ENCODE results near the gene UNC45A. TPM values are rescaled to one million over a fixed set of nuclear protein-coding genes. Genes with fewer than 3 reads are reported as not detected.

The UNC45A gene
- total and polyA plus RNA-seq, 2 of the 4 experiments (the other 2 are of a cell fraction): 68.9 to 100 TPM

DNA sequence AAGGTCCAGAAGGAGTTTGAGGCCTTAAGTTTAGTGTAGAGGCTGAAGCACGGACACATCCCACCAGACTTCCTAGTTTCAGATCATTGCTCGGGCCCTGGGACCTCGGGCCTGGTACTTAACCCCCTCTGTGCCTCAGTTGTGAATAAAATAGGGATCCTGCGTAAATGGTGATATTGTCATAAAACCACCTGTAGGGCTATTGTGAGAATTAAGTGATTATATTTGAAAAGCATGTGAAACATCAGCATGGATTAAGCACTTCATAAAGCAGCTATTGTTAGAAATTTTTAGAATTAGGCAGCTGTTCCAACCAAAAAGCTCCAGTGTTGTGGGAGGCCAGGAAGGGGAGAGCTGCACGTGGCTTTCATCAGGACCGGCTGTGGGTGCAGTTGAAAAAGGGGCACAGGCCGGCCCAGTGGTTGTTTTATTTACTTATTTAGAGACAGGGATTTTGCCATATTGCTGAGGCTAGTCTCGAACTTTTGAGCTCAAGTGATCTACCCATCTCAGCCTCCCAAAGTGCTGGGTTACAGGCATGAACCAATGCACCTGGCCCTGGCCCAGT is 24.0 kb downstream of the UNC45A start:
- Histone ChIP-seq H2AK5ac (ENCODE audit: low read depth, low read length) (no peak overlapping the region), H4K8ac (ENCODE audit: low read depth in 2 of 2, low read length in 2 of 2) (no peak overlapping the region), H3K9me1 (ENCODE audit: insufficient read depth, low read length) (no peaks in the 10 kb centered on the region), H2AFZ (replicated peaks; ENCODE audit: low read length, poor library complexity) (no peak overlapping the region), H3K14ac (replicated peaks; ENCODE audit: low read depth, low read length) (no peak overlapping the region), H4K5ac (ENCODE audit: low read depth, low read length) (no peak overlapping the region), H3K18ac (ENCODE audit: low read depth, low read length) (no peak overlapping the region), H3K4ac (ENCODE audit: low read depth, low read length) (no peak overlapping the region), H4K20me1 (ENCODE audit: insufficient read depth, low read length) (no peaks in the 10 kb centered on the region; the same call in 1 of the 2 replicates), H3K56ac (ENCODE audit: extremely low read depth, insufficient read depth, low read length) (no peak overlapping the region), H2BK15ac (ENCODE audit: low read depth, low read length) (no peak overlapping the region), H2AK9ac (replicated peaks; ENCODE audit: low read depth, low read length, poor library complexity) (no peak overlapping the region), H2BK120ac (ENCODE audit: low read depth, low read length) (no peak overlapping the region), H3K4me3 (ENCODE audit: insufficient read depth, low read depth, low read length) (no peak overlapping the region), H3K27ac (ENCODE audit: insufficient read depth, low read length) (no peak overlapping the region), H4K91ac (ENCODE audit: insufficient read depth, low read depth, low read length) (no peak overlapping the region), H3K4me1 (ENCODE audit: control insufficient read depth, insufficient read depth, low read length) (peaks cover 6% of the 10 kb centered on the region), H3K36me3 (ENCODE audit: control insufficient read depth, insufficient read depth, low read length) (peaks cover 20% of the 10 kb centered on the region), H3K27me3 (ENCODE audit: control insufficient read depth, insufficient read depth, low read length) (no peaks in the 10 kb centered on the region), H2BK20ac (ENCODE audit: low read depth, low read length) (no peak overlapping the region), H3K79me1 (ENCODE audit: low read depth in 1 of 2, low read length in 2 of 2) (peaks cover 6 to 38% of the 10 kb centered on the region in 2 experiments), H3K4me2 (ENCODE audit: low read depth, low read length) (no peak overlapping the region), H2BK5ac (ENCODE audit: low read depth, low read length, poor library complexity, severe bottlenecking) (no peak overlapping the region), H3K23ac (ENCODE audit: low read depth, low read length) (no peak overlapping the region), H3K9me3 (ENCODE audit: control insufficient read depth, insufficient read depth, low read length) (no peaks in the 10 kb centered on the region), H3K9ac (ENCODE audit: low read depth, low read length) (no peak overlapping the region)
- BruUV-seq (replicated peaks): no TSS peak
- ATAC-seq (ENCODE audit: low read depth): no peak
- ChIA-PET POLR2A (ENCODE audit: unreplicated experiment) (no interaction called here), CTCF (interaction anchor here (0.6 to 0.7 kb wide), 2 partner anchors 15 to 1925 kb away, joined by 3 read pairs; no protein-coding TSS in a partner anchor)
- in situ Hi-C loops (cut with MboI; ENCODE audit: low sequenced_read_pairs) (loop anchor here (10.0 kb wide), 1 partner anchor 316 kb away; no protein-coding TSS in a partner anchor), intact Hi-C loops (cut with micrococcal nuclease) (no loop called here), dilution Hi-C loops (cut with HindIII; ENCODE audit: low sequenced_read_pairs, unreplicated experiment) (no loop called here)
- TF ChIP-seq MAZ (IDR thresholded peaks at IDR 0.05; ENCODE audit: borderline replicate concordance, low read depth, low read length) (no peak), FOS (IDR thresholded peaks at IDR 0.05; ENCODE audit: low read depth, low read length) (no peak), MXI1 (IDR thresholded peaks at IDR 0.05; ENCODE audit: borderline replicate concordance, low read depth, low read length) (no peak), MAFK (IDR thresholded peaks at IDR 0.05; ENCODE audit: low read depth, low read length) (no peak), RFX5 (IDR thresholded peaks at IDR 0.05; ENCODE audit: low read depth, low read length) (no peak)
- TF ChIP-seq, protein P1, sequence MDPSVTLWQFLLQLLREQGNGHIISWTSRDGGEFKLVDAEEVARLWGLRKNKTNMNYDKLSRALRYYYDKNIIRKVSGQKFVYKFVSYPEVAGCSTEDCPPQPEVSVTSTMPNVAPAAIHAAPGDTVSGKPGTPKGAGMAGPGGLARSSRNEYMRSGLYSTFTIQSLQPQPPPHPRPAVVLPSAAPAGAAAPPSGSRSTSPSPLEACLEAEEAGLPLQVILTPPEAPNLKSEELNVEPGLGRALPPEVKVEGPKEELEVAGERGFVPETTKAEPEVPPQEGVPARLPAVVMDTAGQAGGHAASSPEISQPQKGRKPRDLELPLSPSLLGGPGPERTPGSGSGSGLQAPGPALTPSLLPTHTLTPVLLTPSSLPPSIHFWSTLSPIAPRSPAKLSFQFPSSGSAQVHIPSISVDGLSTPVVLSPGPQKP (IDR thresholded peaks at IDR 0.05; ENCODE audit: borderline replicate concordance, low read depth, low read length): no peak
- no peak for DNase-seq
- WGBS, 2 experiments (ENCODE audit: extremely low coverage in 2 of 2, insufficient read length in 1 of 2): 83% methylated on average over 2 of the region's 8 CpGs; no CpG with 5 or more reads in 1 of the 2 experiments

All from IMR-90 (cell line).